WERI-Rb-1 (cell line): ENCODE data around the gene KCNT1.

Source experiments
- DNase-seq: peaks from one replicate; pipeline ENCODE4 v3.0.0-alpha.2; 2020
- H3K27ac ChIP-seq: fragments of 250-450 bp; sonication (Bioruptor Pico); 2 replicates; pipeline ENCODE4 v1.5.1; 2020; ENCODE audit warnings: mild to moderate bottlenecking, moderate library complexity
- H3K27me3 ChIP-seq: fragments of 250-450 bp; sonication (Bioruptor Pico); 2 replicates; pipeline ENCODE4 v1.5.1; 2021; ENCODE audit warnings: mild to moderate bottlenecking, low read depth, moderate library complexity; ENCODE audit not compliant: insufficient read depth, severe bottlenecking
- H3K36me3 ChIP-seq: fragments of 250-450 bp; sonication (Bioruptor Pico); 2 replicates; pipeline ENCODE4 v1.5.1; 2020; ENCODE audit warnings: mild to moderate bottlenecking, moderate library complexity
- H3K4me3 ChIP-seq: 2 replicates; pipeline ENCODE4 v1.5.1; 2011; ENCODE audit warnings: low read depth, mild to moderate bottlenecking, control low read depth, low read length
- H3K9me3 ChIP-seq: fragments of 250-450 bp; sonication (Bioruptor Pico); 2 replicates; pipeline ENCODE4 v1.5.1; 2021; ENCODE audit warnings: mild to moderate bottlenecking, moderate library complexity; ENCODE audit not compliant: severe bottlenecking
- TF ChIP-seq, protein P1 (sequence below): IDR thresholded peaks from 2 replicates; pipeline ENCODE4 v1.5.1; 2011; ENCODE audit warnings: low read depth, mild to moderate bottlenecking, control low read depth, inconsistent platforms, low read length

The KCNT1 gene

DNA sequence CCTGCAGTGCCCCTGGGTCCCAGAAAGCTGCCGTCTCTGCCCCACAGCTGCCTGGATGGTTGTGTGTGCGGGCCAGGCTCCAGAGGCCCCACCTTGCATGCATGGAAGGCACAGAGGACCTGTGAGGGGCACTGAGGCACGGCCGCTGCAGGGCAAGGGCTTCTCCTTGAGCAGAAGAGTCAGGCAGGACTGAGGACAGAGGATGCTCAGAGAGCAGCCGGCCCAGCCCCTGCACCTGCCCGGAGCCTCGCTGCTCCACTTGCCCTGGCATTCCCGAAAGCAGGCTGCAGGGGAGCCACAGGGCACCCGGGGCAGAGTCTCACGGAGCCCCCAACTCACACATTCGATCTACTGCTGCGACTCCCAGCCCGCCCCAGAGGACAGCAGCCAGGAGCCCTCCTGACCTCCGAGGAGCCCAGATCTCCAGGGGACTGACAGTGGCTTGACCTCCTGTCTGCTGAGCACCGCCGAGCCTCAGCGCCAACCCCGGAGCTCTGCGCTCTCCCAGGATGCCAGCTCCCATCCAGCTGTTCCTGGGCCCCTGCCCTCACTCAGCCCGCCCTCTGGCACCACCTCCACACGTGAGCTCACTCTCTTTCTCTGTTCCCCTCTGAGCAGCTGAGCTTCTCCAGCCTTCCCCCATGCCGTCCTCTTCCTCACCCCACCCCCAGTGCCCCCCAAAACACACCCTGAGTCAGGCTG is 95.0 kb downstream of the KCNT1 start:
- H3K27ac ChIP-seq, result no peak overlapping the region
- DNase-seq, result no peak
- H3K36me3 ChIP-seq, result no peaks in the 10 kb centered on the region
- H3K27me3 ChIP-seq, result no peaks in the 10 kb centered on the region
- TF ChIP-seq, protein P1, sequence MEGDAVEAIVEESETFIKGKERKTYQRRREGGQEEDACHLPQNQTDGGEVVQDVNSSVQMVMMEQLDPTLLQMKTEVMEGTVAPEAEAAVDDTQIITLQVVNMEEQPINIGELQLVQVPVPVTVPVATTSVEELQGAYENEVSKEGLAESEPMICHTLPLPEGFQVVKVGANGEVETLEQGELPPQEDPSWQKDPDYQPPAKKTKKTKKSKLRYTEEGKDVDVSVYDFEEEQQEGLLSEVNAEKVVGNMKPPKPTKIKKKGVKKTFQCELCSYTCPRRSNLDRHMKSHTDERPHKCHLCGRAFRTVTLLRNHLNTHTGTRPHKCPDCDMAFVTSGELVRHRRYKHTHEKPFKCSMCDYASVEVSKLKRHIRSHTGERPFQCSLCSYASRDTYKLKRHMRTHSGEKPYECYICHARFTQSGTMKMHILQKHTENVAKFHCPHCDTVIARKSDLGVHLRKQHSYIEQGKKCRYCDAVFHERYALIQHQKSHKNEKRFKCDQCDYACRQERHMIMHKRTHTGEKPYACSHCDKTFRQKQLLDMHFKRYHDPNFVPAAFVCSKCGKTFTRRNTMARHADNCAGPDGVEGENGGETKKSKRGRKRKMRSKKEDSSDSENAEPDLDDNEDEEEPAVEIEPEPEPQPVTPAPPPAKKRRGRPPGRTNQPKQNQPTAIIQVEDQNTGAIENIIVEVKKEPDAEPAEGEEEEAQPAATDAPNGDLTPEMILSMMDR, result no peak
- H3K9me3 ChIP-seq, result peaks cover 3% of the 10 kb centered on the region
- no peak overlapping the region for H3K4me3 ChIP-seq

DNA sequence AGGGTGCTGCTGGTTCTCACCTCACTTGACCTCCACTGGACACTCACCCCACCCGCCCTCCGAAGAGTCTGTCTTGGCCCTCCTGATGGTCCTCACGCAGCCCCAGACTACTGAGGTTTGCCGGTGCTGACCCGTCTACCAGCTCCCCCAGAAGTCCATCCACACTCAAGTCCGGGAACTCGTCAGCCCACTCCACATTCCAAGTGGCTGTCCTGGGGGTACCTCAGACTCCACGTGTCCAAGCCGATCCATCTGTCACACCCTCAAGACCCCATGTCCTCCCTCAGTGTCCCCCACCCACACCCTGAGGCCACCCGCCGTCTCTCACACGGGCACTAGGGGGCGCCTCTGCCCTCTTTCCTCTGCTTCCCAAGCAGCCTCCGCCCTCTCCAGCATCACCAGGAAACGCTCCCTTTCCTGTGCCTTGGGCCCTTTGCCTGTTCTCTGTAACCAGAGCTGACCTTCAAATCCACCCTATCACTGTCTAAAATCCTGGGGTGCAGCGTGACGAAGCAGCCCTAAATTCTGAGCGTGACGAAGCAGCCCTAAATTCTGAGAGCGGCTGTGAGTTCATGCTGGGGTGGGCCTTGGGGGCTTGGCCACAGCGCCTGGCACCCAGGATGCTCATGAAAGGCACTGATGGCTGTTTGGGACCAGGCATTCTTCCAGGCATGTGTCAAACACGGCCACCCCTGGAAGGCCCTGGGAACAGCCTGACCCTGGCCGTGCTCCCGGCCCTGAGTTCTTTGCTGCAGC is 95.7 kb downstream of the KCNT1 start:
- peak; percentile 75 for DNase-seq
- Histone ChIP-seq H3K9me3 (peaks cover 3% of the 10 kb centered on the region), H3K4me3 (no peak overlapping the region), H3K27ac (no peak overlapping the region), H3K27me3 (no peaks in the 10 kb centered on the region), H3K36me3 (no peaks in the 10 kb centered on the region)
- TF ChIP-seq, protein P1, result peak; percentile 92

DNA sequence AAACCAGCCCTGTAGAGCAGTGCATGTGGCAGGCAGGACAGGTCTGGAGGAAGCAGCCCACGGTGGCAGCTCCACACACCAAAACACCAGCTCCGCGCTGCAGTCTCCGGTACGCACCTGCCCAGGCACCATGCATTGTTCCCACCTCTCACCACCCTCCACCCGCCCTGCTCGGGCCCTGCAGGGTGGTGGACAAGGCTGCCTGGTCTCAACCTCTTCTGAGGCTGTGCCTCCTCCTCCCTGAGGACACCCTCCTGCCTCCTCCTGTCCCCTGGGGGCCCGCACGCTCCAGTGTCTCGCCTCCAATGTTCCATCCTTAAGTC is 96.2 kb downstream of the KCNT1 start:
- TF ChIP-seq, protein P1, result no peak
- DNase-seq, result no peak
- Histone ChIP-seq H3K27ac (no peak overlapping the region), H3K4me3 (no peak overlapping the region), H3K27me3 (no peaks in the 10 kb centered on the region), H3K36me3 (no peaks in the 10 kb centered on the region), H3K9me3 (peaks cover 3% of the 10 kb centered on the region)

DNA sequence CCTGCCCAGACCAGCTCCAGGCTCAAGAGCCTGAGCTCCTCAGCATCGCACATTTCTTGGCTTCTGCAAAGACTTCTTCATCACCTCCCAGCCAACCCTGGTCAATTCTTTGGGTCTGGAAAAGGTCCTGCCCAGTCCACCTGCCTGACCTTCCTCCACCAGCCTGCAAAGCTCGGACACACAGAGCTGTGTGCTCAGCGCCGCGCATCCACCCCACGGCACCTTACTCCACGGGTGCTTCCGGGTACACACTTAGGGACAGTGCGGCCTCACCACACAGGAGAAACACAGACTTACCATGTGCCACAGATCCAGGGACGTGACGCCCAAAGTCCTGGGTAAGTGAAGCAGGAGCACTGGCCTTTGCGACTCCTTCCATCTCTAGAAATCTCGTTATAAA is 97.3 kb downstream of the KCNT1 start:
- Histone ChIP-seq H3K4me3 (no peak overlapping the region), H3K27ac (no peak overlapping the region), H3K27me3 (no peaks in the 10 kb centered on the region), H3K36me3 (no peaks in the 10 kb centered on the region), H3K9me3 (peaks cover 3% of the 10 kb centered on the region)
- no peak for DNase-seq
- TF ChIP-seq, protein P1, result no peak

DNA sequence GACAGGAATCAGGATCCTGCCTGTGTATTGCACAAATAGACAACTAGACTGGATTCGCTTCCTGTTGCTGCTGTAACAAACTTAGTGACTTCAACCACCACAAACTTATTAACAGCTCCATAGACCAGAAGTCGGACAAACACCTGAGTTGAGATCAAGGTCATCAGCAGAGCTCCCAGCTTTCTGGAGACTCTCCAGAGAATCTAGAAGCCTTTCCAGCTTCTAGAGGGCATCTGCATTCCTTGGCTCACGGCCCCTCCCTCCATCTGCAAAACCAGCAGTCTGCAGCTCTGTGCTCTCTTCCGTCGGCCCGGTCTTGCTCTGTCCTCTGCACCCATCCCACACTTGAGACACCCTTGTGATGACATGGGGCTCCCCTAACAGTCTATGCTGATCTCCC is 99.1 kb downstream of the KCNT1 start:
- H3K9me3 ChIP-seq, result peaks cover 3% of the 10 kb centered on the region

More for the DNA sequence above, 99.1 kb downstream of the KCNT1 start:
- no peaks in the 10 kb centered on the region for H3K36me3 ChIP-seq
- TF ChIP-seq, protein P1, result no peak
- DNase-seq, result no peak
- no peak overlapping the region for H3K4me3 ChIP-seq
- no peak overlapping the region for H3K27ac ChIP-seq
- H3K27me3 ChIP-seq, result no peaks in the 10 kb centered on the region
